K562 (cell line): Measurements from ENCODE around the gene DSG3. TPM values are rescaled to one million over a fixed set of nuclear protein-coding genes. Genes with fewer than 3 reads are reported as not detected.

Experiments
- E2F1 ChIP-seq: sonication (generic); formaldehyde crosslinking; IDR thresholded peaks from 2 replicates; pipeline ENCODE4 v1.8.1; 2023; ENCODE audit warnings: mild to moderate bottlenecking, missing genetic modification reagents, moderate library complexity
- FIP1L1 ChIP-seq: fragments of 200-400 bp; formaldehyde crosslinking; IDR thresholded peaks from 2 replicates; pipeline ENCODE4 v1.6.1; 2018; ENCODE audit warnings: mild to moderate bottlenecking, low read depth, low read length; ENCODE audit not compliant: poor library complexity, severe bottlenecking
- MAX ChIP-seq: sonication (generic); formaldehyde crosslinking; IDR thresholded peaks from 2 replicates; pipeline ENCODE4 v1.9.0; 2022; ENCODE audit warnings: mild to moderate bottlenecking, missing genetic modification reagents
- MTA1 ChIP-seq: fragments of 450-650 bp; IDR thresholded peaks from 2 replicates; pipeline ENCODE4 v1.6.1; 2017; ENCODE audit warnings: borderline replicate concordance
- MYC ChIP-seq, 2 experiments: fragments of 250-450 bp in 1 of 2; sonication (Bioruptor Pico) in 1 of 2; IDR thresholded peaks; 2 replicates each; pipeline versions ENCODE4 v1.5.1 to v1.6.1; 2012 to 2021; ENCODE audit warnings: low read depth in 2 of 2, borderline replicate concordance in 1 of 2, improper control_type of control experiment in 1 of 2, low read length in 1 of 2, mild to moderate bottlenecking in 1 of 2, moderate library complexity in 1 of 2
- RAD21 ChIP-seq, 2 experiments: fragments of 250-450 bp in 1 of 2; fragments of 450-650 bp in 1 of 2; sonication (Bioruptor Pico) in 1 of 2; formaldehyde crosslinking in 1 of 2; IDR thresholded peaks in 1 of 2; conservative IDR thresholded peaks in 1 of 2; 2 replicates each; pipeline versions ENCODE4 v1.4.0 to v1.8.0; 2020 to 2022; ENCODE audit warnings: mild to moderate bottlenecking in 2 of 2, moderate library complexity in 1 of 2
- SMARCE1 ChIP-seq: fragments of 450-650 bp; IDR thresholded peaks from 2 replicates; pipeline ENCODE4 v1.7.1; 2016; ENCODE audit warnings: mild to moderate bottlenecking
- ZNF384 ChIP-seq: IDR thresholded peaks from 2 replicates; pipeline ENCODE4 v1.6.1; 2012; ENCODE audit warnings: low read depth, low read length, improper control_type of control experiment
- ZNF395 ChIP-seq: fragments of 200-800 bp; sonication (Bioruptor generic); IDR thresholded peaks from 2 replicates; pipeline ENCODE4 v1.6.1; 2017; ENCODE audit warnings: missing genetic modification characterization, missing compliant biosample characterization
- ZNF589 ChIP-seq: fragments of 200-800 bp; sonication (Bioruptor generic); IDR thresholded peaks from 2 replicates; pipeline ENCODE4 v1.6.1; 2016; ENCODE audit warnings: low read depth, missing genetic modification characterization, missing compliant biosample characterization
- polyA plus RNA-seq, 8 experiments: library from polyadenylated mRNA; depleted of rRNA in 4 of 8; stranded (reverse) in 5 of 8; unstranded in 3 of 8; fragments of >200 nt; fragmentation: Nextera tagmentation in 2 of 8; fragmentation: Illumina TruSeq in 1 of 8; extraction: Ambion mirVana in 2 of 8; extraction: Trizol in 1 of 8; gene quantifications; 2 replicates each; pipeline versions ENCODE4 v1.2.1 to v1.2.3, GENCODE V29; 2011 to 2014; ENCODE audit warnings: inconsistent platforms in 1 of 8, missing spikeins in 1 of 8
- total RNA-seq, 7 experiments: library from RNA; depleted of rRNA in 6 of 7; stranded (reverse); fragments of >200 nt in 6 of 7; fragmentation: Illumina TruSeq in 2 of 7; extraction: Trizol in 2 of 7; gene quantifications; 2 replicates each; pipeline versions ENCODE4 v1.2.1 to v1.2.3, GENCODE V29; 2011 to 2021; ENCODE audit warnings: low replicate concordance in 1 of 7

The DSG3 gene
- total and polyA plus RNA-seq, 9 of the 15 experiments (the other 6 are each of a cell fraction or from before 2014, with no cell fraction given), result 0.04 to 0.18 (median 0.07) TPM; not detected in 1

- TF ChIP-seq E2F1 (CRISPR knock-in tag) (no peak), ZNF589 (CRISPR knock-in tag) (peak; percentile 46; the same call in 1 of the 2 replicates), ZNF384 (no peak), ZNF395 (CRISPR knock-in tag) (0 out of 2 replicates have a peak, but pooled peaks have one; percentile 22), RAD21 (CRISPR knock-in tag; conservative IDR thresholded peaks at IDR 0.05 in 1 of 2, IDR thresholded peaks at IDR 0.05 in 1 of 2) (peak in 1 of 2 experiments; percentile 19; a peak in 2 of 4 replicates), FIP1L1 (peak; percentile 6), MYC (IDR thresholded peaks at IDR 0.05; ENCODE audit: low read depth, low read length) (no peak), MYC (CRISPR knock-in tag; IDR thresholded peaks at IDR 0.05; ENCODE audit: borderline replicate concordance, low read depth) (peak; percentile 74; the same call in 1 of the 2 replicates), MTA1 (no peak), MAX (CRISPR knock-in tag) (peak; percentile 29; the same call in 1 of the 2 replicates), SMARCE1 (0 out of 2 replicates have a peak, but pooled peaks have one; percentile 11)
- TF ChIP-seq, all 486 proteins: peak for 16
Measured at GRCh38 chr18:31497404-31497835, 49.9 kb downstream of the DSG3 start (continued).
